Body of pancreas (tissue), 4 donors: ENCODE measurements around the gene STK40. TPM values are rescaled to one million over a fixed set of nuclear protein-coding genes. Genes with fewer than 3 reads are reported as not detected.

Experiments used
- ATAC-seq: fragments of 150-250 bp; one replicate; pipeline ENCODE4 v1.9.1; 2016
- DNase-seq, 4 donors: peaks; one replicate each; pipeline ENCODE4 v3.0.0-alpha.2; 2019
- H3K27ac ChIP-seq, 4 donors: fragments of 200-600 bp; sonication (generic); 1 replicate in 3 of 4; 2 replicates in 1 of 4; pipeline versions ENCODE4 v1.5.1 to v1.6.1; 2016 to 2019; ENCODE audit warnings: mild to moderate bottlenecking in 1 of 4, mixed read lengths in 1 of 4, moderate library complexity in 1 of 4
- H3K27me3 ChIP-seq, 2 donors: fragments of 200-600 bp; sonication (generic); one replicate each; pipeline ENCODE4 v1.6.0; 2016; ENCODE audit warnings: mild to moderate bottlenecking in 1 of 2
- H3K36me3 ChIP-seq, 2 donors: fragments of 200-600 bp; sonication (generic); replicated peaks in 1 of 2; 2 replicates each; pipeline ENCODE4 v1.5.1; 2016; ENCODE audit warnings: low read depth in 2 of 2; ENCODE audit not compliant: insufficient read depth in 1 of 2
- H3K4me1 ChIP-seq: fragments of 200-600 bp; sonication (generic); one replicate; pipeline ENCODE4 v1.6.0; 2016
- H3K4me3 ChIP-seq, 2 donors: fragments of 200-600 bp; sonication (generic); 1 replicate in 1 of 2; 2 replicates in 1 of 2; pipeline ENCODE4 v1.5.1; 2016 to 2019
- H3K9me3 ChIP-seq, 3 donors: fragments of 200-600 bp; sonication (generic); 1 replicate in 2 of 3; 2 replicates in 1 of 3; pipeline ENCODE4 v1.5.1; 2016
- CTCF ChIP-seq, 7 experiments: fragments of 450-650 bp in 4 of 7; fragments of 200-600 bp in 3 of 7; sonication (generic) in 3 of 7; IDR thresholded peaks; one replicate each; pipeline ENCODE4 v1.5.1; 2016 to 2019; ENCODE audit warnings: antibody characterized with exemption in 7 of 7
- POLR2A ChIP-seq, 3 donors: fragments of 450-650 bp; IDR thresholded peaks; one replicate each; pipeline ENCODE4 v1.6.1; 2016; ENCODE audit warnings: antibody characterized with exemption in 3 of 3, mild to moderate bottlenecking in 2 of 3
- WGBS, 2 donors: methylation state at CpG; one replicate each; pipeline ENCODE4 v1.1.5; 2017; 5-methylcytosine and 5-hydroxymethylcytosine counted together
- intact Hi-C: fragments of 100-400 bp; cut with DNase I; formaldehyde crosslinking; loops from one replicate; pipeline ENCODE4 v1.15.1; 2023
- total RNA-seq, 2 donors: library from RNA; depleted of rRNA; stranded (reverse); fragments of >200 nt; gene quantifications; one replicate each; pipeline ENCODE4 v1.1.0, GENCODE V29; 2016

The STK40 gene
- total RNA-seq, 2 donors from 2014 or later, result 25.2 to 30.3 TPM

- intact Hi-C loops, result no loop called here
- Histone ChIP-seq H3K27me3 (no peaks in the 10 kb centered on the region), H3K4me1 (peaks cover 58% of the 10 kb centered on the region), H3K9me3 (no peaks in the 10 kb centered on the region), H3K4me3 (no peak overlapping the region), H3K27ac (peak overlapping the region in 2 of 4 donors; percentile 7 to 22), H3K36me3 (no peaks in the 10 kb centered on the region)
- 45 to 46% methylated on average over 6 to 7 of the region's 7 CpGs for WGBS, 2 donors
- peak; percentile 81 to 89 (median 84) for DNase-seq
- no peak for TF ChIP-seq POLR2A (IDR thresholded peaks at IDR 0.05)
- TF ChIP-seq CTCF (IDR thresholded peaks at IDR 0.05), result peak; percentile 75 to 93 (median 88)
- ATAC-seq, result peak; percentile 79
These were observed 16.5 kb downstream of the STK40 start for GRCh38 chr1:36369061-36369861.

- intact Hi-C loops, result no loop called here
- Histone ChIP-seq H3K4me3 (no peak overlapping the region), H3K27me3 (no peaks in the 10 kb centered on the region), H3K4me1 (peaks cover 43% of the 10 kb centered on the region), H3K9me3 (no peaks in the 10 kb centered on the region), H3K36me3 (peaks cover 0 to under 1% of the 10 kb centered on the region in 2 donors), H3K27ac (no peak overlapping the region)
- DNase-seq (no peak), ATAC-seq (no peak)
- 82 to 89% methylated on average over 2 to 4 of the region's 4 CpGs for WGBS, 2 donors
- TF ChIP-seq POLR2A (IDR thresholded peaks at IDR 0.05) (no peak), CTCF (IDR thresholded peaks at IDR 0.05) (no peak)
These were observed 17.9 kb downstream of the STK40 start for GRCh38 chr1:36367798-36368197.

GRCh38 chr1:36367066-36367465 is 18.7 kb downstream of the STK40 start:
- Histone ChIP-seq H3K36me3 (peaks cover 0 to 4% of the 10 kb centered on the region in 2 donors), H3K27ac (no peak overlapping the region), H3K9me3 (no peaks in the 10 kb centered on the region), H3K4me3 (no peak overlapping the region), H3K4me1 (peaks cover 37% of the 10 kb centered on the region), H3K27me3 (no peaks in the 10 kb centered on the region)
- DNase-seq, result no peak
- no peak for ATAC-seq
- intact Hi-C loops, result no loop called here
- WGBS, 2 donors, result 86 to 89% methylated on average over 4 to 5 of the region's 5 CpGs
- TF ChIP-seq POLR2A (IDR thresholded peaks at IDR 0.05), result no peak
- TF ChIP-seq CTCF (IDR thresholded peaks at IDR 0.05), result no peak

- Histone ChIP-seq H3K27me3 (no peaks in the 10 kb centered on the region), H3K4me1 (peaks cover 28% of the 10 kb centered on the region), H3K27ac (peak overlapping the region in 1 of 4 donors; percentile 54), H3K9me3 (no peaks in the 10 kb centered on the region), H3K4me3 (no peak overlapping the region), H3K36me3 (peaks cover 0 to 4% of the 10 kb centered on the region in 2 donors)
- intact Hi-C loops, result no loop called here
- TF ChIP-seq POLR2A (IDR thresholded peaks at IDR 0.05) (no peak), CTCF (IDR thresholded peaks at IDR 0.05) (no peak)
- no peak for ATAC-seq
- 68 to 72% methylated on average over 16 to 18 of the region's 18 CpGs for WGBS, 2 donors
- peak in 2 of 4 donors; percentile 17 to 51 for DNase-seq
These were observed 19.5 kb downstream of the STK40 start for GRCh38 chr1:36366091-36366661.
